ENCODE data around the gene ARID1B. TPM values are rescaled to one million over a fixed set of nuclear protein-coding genes. Genes with fewer than 3 reads are reported as not detected.

ARID1B gene
- total RNA-seq, 1 donor from 2014 or later: 155 TPM

- peaks cover 18% of the 10 kb centered on the region for H3K36me3 Mint-ChIP-seq
- no peak for DNase-seq (ENCODE audit: low spot score in 2 of 2, unreplicated experiment in 2 of 2)
- H3K4me1 Mint-ChIP-seq: peaks cover 19% of the 10 kb centered on the region
- TF ChIP-seq, protein P1, sequence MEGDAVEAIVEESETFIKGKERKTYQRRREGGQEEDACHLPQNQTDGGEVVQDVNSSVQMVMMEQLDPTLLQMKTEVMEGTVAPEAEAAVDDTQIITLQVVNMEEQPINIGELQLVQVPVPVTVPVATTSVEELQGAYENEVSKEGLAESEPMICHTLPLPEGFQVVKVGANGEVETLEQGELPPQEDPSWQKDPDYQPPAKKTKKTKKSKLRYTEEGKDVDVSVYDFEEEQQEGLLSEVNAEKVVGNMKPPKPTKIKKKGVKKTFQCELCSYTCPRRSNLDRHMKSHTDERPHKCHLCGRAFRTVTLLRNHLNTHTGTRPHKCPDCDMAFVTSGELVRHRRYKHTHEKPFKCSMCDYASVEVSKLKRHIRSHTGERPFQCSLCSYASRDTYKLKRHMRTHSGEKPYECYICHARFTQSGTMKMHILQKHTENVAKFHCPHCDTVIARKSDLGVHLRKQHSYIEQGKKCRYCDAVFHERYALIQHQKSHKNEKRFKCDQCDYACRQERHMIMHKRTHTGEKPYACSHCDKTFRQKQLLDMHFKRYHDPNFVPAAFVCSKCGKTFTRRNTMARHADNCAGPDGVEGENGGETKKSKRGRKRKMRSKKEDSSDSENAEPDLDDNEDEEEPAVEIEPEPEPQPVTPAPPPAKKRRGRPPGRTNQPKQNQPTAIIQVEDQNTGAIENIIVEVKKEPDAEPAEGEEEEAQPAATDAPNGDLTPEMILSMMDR (IDR thresholded peaks at IDR 0.05; ENCODE audit: unreplicated experiment): no peak
- H3K4me3 Mint-ChIP-seq: no peak overlapping the region
- no peaks in the 10 kb centered on the region for H3K27me3 Mint-ChIP-seq (ENCODE audit: low read depth)
- no peak overlapping the region for H3K27ac Mint-ChIP-seq
- no peaks in the 10 kb centered on the region for H3K9me3 Mint-ChIP-seq
Observed at GRCh38 chr6:157094038-157094437, 316.9 kb downstream of the ARID1B start.

GRCh38 chr6:157095084-157095483 lies 317.9 kb downstream of the ARID1B start:
- H3K4me1 Mint-ChIP-seq: peaks cover 9% of the 10 kb centered on the region
- no peaks in the 10 kb centered on the region for H3K27me3 Mint-ChIP-seq (ENCODE audit: low read depth)
- H3K36me3 Mint-ChIP-seq: peaks cover 18% of the 10 kb centered on the region
- TF ChIP-seq, protein P1 (IDR thresholded peaks at IDR 0.05; ENCODE audit: unreplicated experiment): no peak
- no peak overlapping the region for H3K27ac Mint-ChIP-seq
- no peaks in the 10 kb centered on the region for H3K9me3 Mint-ChIP-seq
- no peak for DNase-seq (ENCODE audit: low spot score in 2 of 2, unreplicated experiment in 2 of 2)
- no peak overlapping the region for H3K4me3 Mint-ChIP-seq

DNA sequence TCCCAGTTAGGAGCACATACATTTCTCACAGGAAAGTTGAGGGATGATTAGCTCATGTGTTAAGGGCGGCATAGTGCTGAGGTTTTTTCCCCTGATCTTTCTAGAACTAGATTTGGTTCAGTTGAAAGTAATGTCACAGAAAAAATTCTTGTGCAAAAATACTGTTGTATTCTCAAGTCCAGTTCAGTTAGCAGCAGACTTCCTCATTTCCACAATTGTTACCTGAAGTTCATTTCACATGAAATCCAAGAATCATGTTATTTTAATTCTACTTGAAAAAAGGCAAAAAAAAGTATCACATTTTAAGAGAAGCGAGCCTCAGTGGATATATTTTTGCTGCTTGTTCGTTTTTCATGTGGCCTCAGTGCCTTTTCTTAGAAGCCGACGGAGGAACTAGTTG lies 318.4 kb downstream of the ARID1B start:
- DNase-seq (ENCODE audit: low spot score in 2 of 2, unreplicated experiment in 2 of 2): no peak
- H3K4me1 Mint-ChIP-seq: peaks cover 4% of the 10 kb centered on the region
- TF ChIP-seq, protein P1 (IDR thresholded peaks at IDR 0.05; ENCODE audit: unreplicated experiment): no peak
- no peaks in the 10 kb centered on the region for H3K27me3 Mint-ChIP-seq (ENCODE audit: low read depth)
- no peaks in the 10 kb centered on the region for H3K9me3 Mint-ChIP-seq
- peaks cover 18% of the 10 kb centered on the region for H3K36me3 Mint-ChIP-seq
- H3K4me3 Mint-ChIP-seq: no peak overlapping the region
- H3K27ac Mint-ChIP-seq: no peak overlapping the region

DNA sequence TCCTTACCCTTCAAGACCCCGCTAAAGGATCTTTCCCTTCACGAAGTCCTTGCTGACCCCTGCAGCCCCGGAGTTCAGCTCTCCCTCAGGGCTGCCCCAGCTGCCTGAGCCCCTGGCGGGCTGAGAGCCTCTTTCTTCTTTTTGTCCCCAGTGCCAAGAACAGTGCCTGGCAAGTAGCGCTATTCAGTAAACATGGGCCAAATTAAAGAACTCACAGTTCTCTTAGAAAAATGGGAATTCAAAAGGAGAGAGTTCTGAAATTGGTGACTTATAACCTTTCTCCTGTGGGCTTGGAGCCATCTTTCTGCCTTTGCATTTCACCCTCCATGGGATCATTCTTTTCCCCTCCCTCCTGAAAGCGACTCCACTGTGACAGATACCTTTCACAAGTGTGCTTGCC lies 318.9 kb downstream of the ARID1B start:
- H3K9me3 Mint-ChIP-seq: no peaks in the 10 kb centered on the region
- no peak overlapping the region for H3K27ac Mint-ChIP-seq
- no peaks in the 10 kb centered on the region for H3K4me1 Mint-ChIP-seq
- no peaks in the 10 kb centered on the region for H3K27me3 Mint-ChIP-seq (ENCODE audit: low read depth)
- peaks cover 21% of the 10 kb centered on the region for H3K36me3 Mint-ChIP-seq
- H3K4me3 Mint-ChIP-seq: no peak overlapping the region
- TF ChIP-seq, protein P1 (IDR thresholded peaks at IDR 0.05; ENCODE audit: unreplicated experiment): no peak
- DNase-seq (ENCODE audit: low spot score in 2 of 2, unreplicated experiment in 2 of 2): no peak

DNA sequence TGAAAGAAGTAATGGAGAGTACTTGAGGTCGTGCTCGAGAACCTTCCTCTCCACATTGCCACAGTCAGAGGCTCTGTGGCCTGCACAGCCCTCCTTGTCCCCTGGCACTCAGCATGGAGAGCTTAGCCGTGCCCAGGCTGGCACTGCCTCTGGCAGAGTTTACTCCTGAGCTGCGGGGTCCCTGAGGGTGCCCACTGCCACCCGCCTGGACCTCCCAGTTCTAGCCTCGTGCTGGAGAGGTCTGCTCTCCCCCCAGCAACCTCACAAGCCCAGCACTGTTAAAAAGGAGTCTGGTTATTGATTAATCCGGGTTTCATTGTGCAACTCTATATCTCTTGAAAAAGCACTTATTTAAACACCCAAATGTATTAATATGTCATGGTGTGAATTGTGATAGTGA lies 319.3 kb downstream of the ARID1B start:
- TF ChIP-seq, protein P1 (IDR thresholded peaks at IDR 0.05; ENCODE audit: unreplicated experiment): no peak
- H3K27me3 Mint-ChIP-seq (ENCODE audit: low read depth): no peaks in the 10 kb centered on the region
- H3K4me3 Mint-ChIP-seq: no peak overlapping the region
- H3K4me1 Mint-ChIP-seq: no peaks in the 10 kb centered on the region
- H3K36me3 Mint-ChIP-seq: peaks cover 21% of the 10 kb centered on the region
- no peak overlapping the region for H3K27ac Mint-ChIP-seq
- H3K9me3 Mint-ChIP-seq: no peaks in the 10 kb centered on the region
- no peak for DNase-seq (ENCODE audit: low spot score in 2 of 2, unreplicated experiment in 2 of 2)
